H1 (cell line): ENCODE measurements around the gene DPF3. TPM values are rescaled to one million over a fixed set of nuclear protein-coding genes. Genes with fewer than 3 reads are reported as not detected.

Experiments used
- CTCF ChIA-PET: fragments of 300-600 bp; sonication (Branson Sonifier 250); formaldehyde crosslinking; loops from one replicate; lab custom pipeline; 2021; ENCODE audit not compliant: partially characterized antibody; lab: Charles Lee
- POLR2A ChIA-PET: fragments of 300-600 bp; sonication (Branson Sonifier 250); formaldehyde crosslinking; loops from one replicate; lab custom pipeline; 2021; ENCODE audit warnings: inconsistent platforms; ENCODE audit not compliant: partially characterized antibody; lab: Charles Lee
- DNase-seq, 2 experiments: peaks; one replicate each; pipeline versions ENCODE4 v3.0.0 to v3.0.0-alpha.2; 2010 to 2022; ENCODE audit warnings: low spot score in 2 of 2, low read depth in 1 of 2, mixed read lengths in 1 of 2
- FAIRE-seq: peaks from 2 replicates; lab custom pipeline; 2011; peaks lifted over from hg19 to GRCh38; lab: Jason Lieb, UNC
- H2AFZ ChIP-seq: 2 replicates; pipeline ENCODE4 v1.8.1; 2012; ENCODE audit warnings: low read length, inconsistent platforms
- H2AK5ac ChIP-seq: 2 replicates; pipeline ENCODE4 v1.6.1; 2013; ENCODE audit warnings: low read depth, low read length
- H2BK120ac ChIP-seq: replicated peaks from 2 replicates; pipeline ENCODE3; 2013; ENCODE audit warnings: low read depth, low read length, inconsistent platforms
- H2BK12ac ChIP-seq: 2 replicates; pipeline ENCODE4 v1.6.1; 2013; ENCODE audit warnings: low read depth, low read length
- H2BK15ac ChIP-seq: 2 replicates; pipeline ENCODE4 v1.6.1; 2013; ENCODE audit warnings: low read length
- H2BK20ac ChIP-seq: 2 replicates; pipeline ENCODE4 v1.6.1; 2013; ENCODE audit warnings: low read length
- H2BK5ac ChIP-seq: 2 replicates; pipeline ENCODE4 v1.6.1; 2013; ENCODE audit warnings: low read depth, low read length
- H3K14ac ChIP-seq: 2 replicates; pipeline ENCODE4 v1.6.1; 2013; ENCODE audit warnings: inconsistent platforms; ENCODE audit not compliant: insufficient read length
- H3K18ac ChIP-seq: 2 replicates; pipeline ENCODE4 v1.6.1; 2013; ENCODE audit warnings: low read length; ENCODE audit errors: extremely low read depth
- H3K23ac ChIP-seq: 2 replicates; pipeline ENCODE4 v1.6.1; 2013; ENCODE audit warnings: inconsistent platforms; ENCODE audit not compliant: insufficient read length
- H3K23me2 ChIP-seq: 2 replicates; pipeline ENCODE4 v1.6.1; 2013; ENCODE audit warnings: low read depth, low read length
- H3K27ac ChIP-seq: 2 replicates; pipeline ENCODE4 v1.6.1; 2011; ENCODE audit warnings: low read depth, low read length, inconsistent platforms
- H3K27me3 ChIP-seq, 4 experiments: replicated peaks in 1 of 4; 1 replicate in 1 of 4; 2 replicates in 3 of 4; pipeline versions ENCODE4 v1.6.1 to v1.8.1; 2011 to 2013; ENCODE audit warnings: low read length in 3 of 4, mild to moderate bottlenecking in 3 of 4, inconsistent platforms in 2 of 4, mixed read lengths in 2 of 4, moderate library complexity in 1 of 4; ENCODE audit not compliant: control insufficient read depth in 3 of 4, insufficient read depth in 3 of 4; ENCODE audit errors: extremely low read depth in 1 of 4
- H3K36me3 ChIP-seq, 4 experiments: 2 replicates each; pipeline versions ENCODE4 v1.6.1 to v1.8.1; 2011 to 2013; ENCODE audit warnings: mild to moderate bottlenecking in 4 of 4, low read length in 3 of 4, moderate library complexity in 2 of 4, control low read depth in 1 of 4, inconsistent platforms in 1 of 4; ENCODE audit not compliant: insufficient read depth in 4 of 4, control insufficient read depth in 2 of 4
- H3K4ac ChIP-seq: replicated peaks from 2 replicates; pipeline ENCODE3; 2013; ENCODE audit warnings: low read length, low read depth, mixed read lengths, inconsistent platforms; ENCODE audit not compliant: insufficient read length
- H3K4me1 ChIP-seq, 4 experiments: replicated peaks in 1 of 4; 1 replicate in 1 of 4; 2 replicates in 3 of 4; pipeline versions ENCODE4 v1.6.1 to v1.8.1; 2011 to 2013; ENCODE audit warnings: low read length in 3 of 4, inconsistent platforms in 2 of 4, mixed read lengths in 1 of 4; ENCODE audit not compliant: insufficient read depth in 4 of 4, control insufficient read depth in 3 of 4
- H3K4me2 ChIP-seq, 2 experiments: 2 replicates each; pipeline versions ENCODE4 v1.6.1 to v1.8.1; 2011 to 2013; ENCODE audit warnings: low read depth in 2 of 2, low read length in 2 of 2, control low read depth in 1 of 2, inconsistent platforms in 1 of 2, mild to moderate bottlenecking in 1 of 2; ENCODE audit not compliant: insufficient read depth in 1 of 2
- H3K4me3 ChIP-seq, 4 experiments: fragments of 200-600, 300-600 bp in 1 of 4; sonication (generic), shearing (Covaris generic), sonication (Bioruptor Twin) in 1 of 4; 2 replicates each; pipeline versions ENCODE4 v1.5.1 to v1.8.1; 2011 to 2016; ENCODE audit warnings: low read length in 4 of 4, low read depth in 3 of 4, control low read depth in 2 of 4, inconsistent platforms in 2 of 4, mild to moderate bottlenecking in 2 of 4, mixed read lengths in 1 of 4, moderate library complexity in 1 of 4; ENCODE audit not compliant: insufficient read depth in 2 of 4; ENCODE audit errors: extremely low read depth in 1 of 4
- H3K56ac ChIP-seq: replicated peaks from 2 replicates; pipeline ENCODE3; 2013; ENCODE audit warnings: low read depth, mild to moderate bottlenecking, mixed read lengths, low read length, inconsistent platforms; ENCODE audit not compliant: insufficient read length
- H3K79me1 ChIP-seq: 2 replicates; pipeline ENCODE4 v1.6.1; 2013; ENCODE audit warnings: low read depth, low read length, control low read depth
- H3K79me2 ChIP-seq, 2 experiments: 2 replicates each; pipeline versions ENCODE4 v1.6.1 to v1.8.1; 2012 to 2013; ENCODE audit warnings: low read length in 2 of 2, mild to moderate bottlenecking in 2 of 2, inconsistent platforms in 1 of 2; ENCODE audit not compliant: insufficient read depth in 2 of 2, control insufficient read depth in 1 of 2
- H3K9ac ChIP-seq, 4 experiments: replicated peaks in 1 of 4; 1 replicate in 1 of 4; 2 replicates in 3 of 4; pipeline versions ENCODE4 v1.6.1 to v1.8.1; 2011 to 2013; ENCODE audit warnings: low read depth in 3 of 4, low read length in 3 of 4, control low read depth in 2 of 4, mild to moderate bottlenecking in 2 of 4, moderate library complexity in 2 of 4, inconsistent platforms in 1 of 4; ENCODE audit errors: extremely low read depth in 1 of 4
- H3K9me3 ChIP-seq, 2 experiments: 2 replicates each; pipeline versions ENCODE4 v1.6.1 to v1.8.1; 2012 to 2013; ENCODE audit warnings: mild to moderate bottlenecking in 2 of 2, moderate library complexity in 2 of 2, control low read depth in 1 of 2, inconsistent platforms in 1 of 2, low read depth in 1 of 2, low read length in 1 of 2, mixed read lengths in 1 of 2; ENCODE audit not compliant: insufficient read depth in 2 of 2
- H4K20me1 ChIP-seq, 2 experiments: replicated peaks in 1 of 2; 2 replicates each; pipeline versions ENCODE3 to v1.8.1; 2011 to 2013; ENCODE audit warnings: inconsistent platforms in 2 of 2, low read length in 2 of 2, mild to moderate bottlenecking in 1 of 2; ENCODE audit not compliant: insufficient read depth in 2 of 2, control insufficient read depth in 1 of 2
- H4K5ac ChIP-seq: 2 replicates; pipeline ENCODE4 v1.6.1; 2013; ENCODE audit warnings: low read length, low read depth, mixed read lengths, inconsistent platforms; ENCODE audit not compliant: insufficient read length
- H4K8ac ChIP-seq: 2 replicates; pipeline ENCODE4 v1.8.0; 2013; ENCODE audit warnings: mild to moderate bottlenecking, moderate library complexity, low read length, inconsistent platforms; ENCODE audit not compliant: insufficient read depth; ENCODE audit errors: extremely low read depth
- H4K91ac ChIP-seq: replicated peaks from 2 replicates; pipeline ENCODE3; 2013; ENCODE audit warnings: low read length, mixed read lengths, inconsistent platforms; ENCODE audit not compliant: insufficient read length
- BRCA1 ChIP-seq: IDR thresholded peaks from 2 replicates; pipeline ENCODE4 v1.6.1; 2012; ENCODE audit warnings: low read depth, low read length, improper control_type of control experiment
- CBX5 ChIP-seq: fragments of 300-800, 300-1000 bp; sonication (generic); IDR thresholded peaks from 2 replicates; pipeline ENCODE4 v1.7.1; 2016; ENCODE audit warnings: antibody characterized with exemption, low read length, low read depth
- CTBP2 ChIP-seq: IDR thresholded peaks from 2 replicates; pipeline ENCODE4 v1.7.0; 2011; ENCODE audit warnings: borderline replicate concordance, mild to moderate bottlenecking, moderate library complexity, mixed read lengths, low read length; ENCODE audit not compliant: insufficient read depth, insufficient read length
- EGR1 ChIP-seq: IDR thresholded peaks from 2 replicates; pipeline ENCODE4 v1.6.1; 2011; ENCODE audit warnings: low read depth, low read length, borderline replicate concordance
- EP300 ChIP-seq, 2 experiments: IDR thresholded peaks; 1 replicate in 1 of 2; 2 replicates in 1 of 2; pipeline ENCODE4 v1.6.1; 2011 to 2012; ENCODE audit warnings: low read depth in 2 of 2, low read length in 2 of 2, mild to moderate bottlenecking in 2 of 2, borderline replicate concordance in 1 of 2, inconsistent platforms in 1 of 2, moderate library complexity in 1 of 2
- FOSL1 ChIP-seq: IDR thresholded peaks from 2 replicates; pipeline ENCODE4 v1.6.1; 2011; ENCODE audit warnings: mild to moderate bottlenecking, low read depth, low read length, moderate library complexity; ENCODE audit not compliant: insufficient read depth
- HDAC6 ChIP-seq: IDR thresholded peaks from one replicate; pipeline ENCODE4 v1.7.1; 2012; ENCODE audit warnings: low read depth, mild to moderate bottlenecking, inconsistent platforms, low read length, moderate library complexity
- PHF8 ChIP-seq: fragments of 200-600 bp; sonication (generic); conservative IDR thresholded peaks from 2 replicates; pipeline ENCODE4 v1.7.1; 2012; ENCODE audit warnings: low read depth, mild to moderate bottlenecking, inconsistent platforms, low read length, moderate library complexity
- RBBP5 ChIP-seq: IDR thresholded peaks from 2 replicates; pipeline ENCODE4 v1.7.1; 2012; ENCODE audit warnings: low read depth, mild to moderate bottlenecking, inconsistent platforms, low read length, moderate library complexity, borderline replicate concordance
- SP4 ChIP-seq: IDR thresholded peaks from 2 replicates; pipeline ENCODE4 v1.6.1; 2012; ENCODE audit warnings: low read length, inconsistent platforms
- SUZ12 ChIP-seq: fragments of 200-600 bp; sonication (generic); IDR thresholded peaks from 2 replicates; pipeline ENCODE4 v1.6.1; 2012; ENCODE audit warnings: mild to moderate bottlenecking, inconsistent platforms, low read length, moderate library complexity, mixed read lengths
- WGBS, 2 experiments: shearing (Covaris generic) in 1 of 2; methylation state at CpG; one replicate each; pipeline versions ENCODE4 v1.1.6 to v1.1.7; 2013 to 2015; ENCODE audit warnings: low lambda C conversion rate in 2 of 2, mixed read lengths in 2 of 2, inconsistent platforms in 1 of 2, low coverage in 1 of 2, missing lambda C conversion rate in 1 of 2; ENCODE audit not compliant: insufficient replicate concordance in 2 of 2, insufficient coverage in 1 of 2, insufficient read length in 1 of 2; ENCODE audit errors: extremely low coverage in 1 of 2, missing lambda C conversion rate in 1 of 2; 5-methylcytosine and 5-hydroxymethylcytosine counted together
- polyA plus RNA-seq, 7 experiments: library from polyadenylated mRNA; depleted of rRNA in 3 of 7; stranded (reverse) in 5 of 7; unstranded in 2 of 7; fragments of >200 nt in 5 of 7; fragments of 200-250 nt in 2 of 7; gene quantifications; 1 replicate in 5 of 7; 2 replicates in 1 of 7; 4 replicates in 1 of 7; pipeline versions ENCODE4 v1.2.1 to v1.2.3, GENCODE V29; 2011 to 2013; ENCODE audit warnings: missing spikeins in 2 of 7, mixed read lengths in 2 of 7
- total RNA-seq: library from RNA; stranded (reverse); fragmentation: NEBNext Ultra II Directional; extraction: Animal tissue kit (Norgen Biotek cat#: 25700); gene quantifications from 2 replicates; pipeline ENCODE4 v1.2.1, GENCODE V29; 2021
- TF ChIP-seq, protein P1 (sequence below): IDR thresholded peaks from 2 replicates; pipeline ENCODE4 v1.6.1; 2011; ENCODE audit warnings: low read depth, mild to moderate bottlenecking, low read length; ENCODE audit not compliant: insufficient read depth
- TF ChIP-seq, protein P2 (sequence below): IDR thresholded peaks from 2 replicates; pipeline ENCODE4 v1.6.1; 2011; ENCODE audit warnings: low read length, improper control_type of control experiment

The DPF3 gene
- total and polyA plus RNA-seq, 2 of the 8 experiments (the other 6 are each of a cell fraction or from before 2014, with no cell fraction given): 0.19 TPM; not detected in 1

DNA sequence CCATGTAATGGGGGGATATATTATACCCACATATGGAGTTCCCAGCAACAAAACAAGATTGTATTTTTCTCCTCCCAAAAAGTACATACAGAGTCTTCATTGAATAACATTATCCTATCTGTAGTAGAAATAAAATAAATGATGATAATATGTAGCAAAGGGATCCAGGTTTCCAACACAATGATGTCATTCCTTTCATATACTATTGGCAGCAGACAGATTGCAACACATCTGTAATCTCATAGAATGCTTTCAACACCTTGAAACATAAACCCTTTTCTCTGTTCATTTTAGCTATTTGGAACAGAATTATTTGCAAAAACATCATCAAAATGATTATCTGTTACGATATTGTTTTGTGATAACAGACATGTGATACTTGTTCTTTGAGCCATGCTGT, 317.6 kb downstream of the DPF3 start:
- no peak overlapping the region for H4K91ac ChIP-seq
- H2AK5ac ChIP-seq: no peak overlapping the region
- no peak overlapping the region for H4K8ac ChIP-seq
- H2AFZ ChIP-seq: no peak overlapping the region
- H3K23me2 ChIP-seq: no peaks in the 10 kb centered on the region
- 80% methylated on average over 1 of the region's 1 CpG; no CpG with 5 or more reads in 1 of the 2 experiments for WGBS, 2 experiments
- no peaks in the 10 kb centered on the region for H3K36me3 ChIP-seq
- H4K20me1 ChIP-seq: no peaks in the 10 kb centered on the region
- POLR2A ChIA-PET: no interaction called here
- H3K56ac ChIP-seq: no peak overlapping the region
- DNase-seq (no peak), FAIRE-seq (no peak)
- no peaks in the 10 kb centered on the region for H3K9me3 ChIP-seq
- H3K18ac ChIP-seq: no peak overlapping the region
- H3K79me1 ChIP-seq: no peaks in the 10 kb centered on the region
- H2BK15ac ChIP-seq: no peak overlapping the region
- H3K4me3 ChIP-seq: no peak overlapping the region
- no peak overlapping the region for H4K5ac ChIP-seq
- no peak overlapping the region for H3K27ac ChIP-seq
- H2BK12ac ChIP-seq: no peak overlapping the region
- no peak overlapping the region for H3K14ac ChIP-seq
- H2BK120ac ChIP-seq: no peak overlapping the region
- H3K9ac ChIP-seq: no peak overlapping the region
- H3K4me1 ChIP-seq: no peaks in the 10 kb centered on the region
- no peak overlapping the region for H3K23ac ChIP-seq
- CTCF ChIA-PET: no interaction called here
- H3K79me2 ChIP-seq: no peaks in the 10 kb centered on the region
- H3K27me3 ChIP-seq: no peaks in the 10 kb centered on the region
- no peak overlapping the region for H2BK20ac ChIP-seq
- H3K4me2 ChIP-seq: no peak overlapping the region
- no peak overlapping the region for H3K4ac ChIP-seq
- no peak overlapping the region for H2BK5ac ChIP-seq
- TF ChIP-seq PHF8: no peak
- no peak for TF ChIP-seq EP300 (IDR thresholded peaks at IDR 0.05; ENCODE audit: borderline replicate concordance in 1 of 2, low read depth in 2 of 2, low read length in 2 of 2)
- TF ChIP-seq, protein P1, sequence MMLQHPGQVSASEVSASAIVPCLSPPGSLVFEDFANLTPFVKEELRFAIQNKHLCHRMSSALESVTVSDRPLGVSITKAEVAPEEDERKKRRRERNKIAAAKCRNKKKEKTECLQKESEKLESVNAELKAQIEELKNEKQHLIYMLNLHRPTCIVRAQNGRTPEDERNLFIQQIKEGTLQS: no peak
- no peak for TF ChIP-seq CBX5
- TF ChIP-seq EGR1: no peak
- TF ChIP-seq FOSL1: no peak
- TF ChIP-seq, protein P2, sequence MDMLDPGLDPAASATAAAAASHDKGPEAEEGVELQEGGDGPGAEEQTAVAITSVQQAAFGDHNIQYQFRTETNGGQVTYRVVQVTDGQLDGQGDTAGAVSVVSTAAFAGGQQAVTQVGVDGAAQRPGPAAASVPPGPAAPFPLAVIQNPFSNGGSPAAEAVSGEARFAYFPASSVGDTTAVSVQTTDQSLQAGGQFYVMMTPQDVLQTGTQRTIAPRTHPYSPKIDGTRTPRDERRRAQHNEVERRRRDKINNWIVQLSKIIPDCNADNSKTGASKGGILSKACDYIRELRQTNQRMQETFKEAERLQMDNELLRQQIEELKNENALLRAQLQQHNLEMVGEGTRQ: no peak
- no peak for TF ChIP-seq SP4
- TF ChIP-seq SUZ12: no peak
- TF ChIP-seq RBBP5: no peak
- no peak for TF ChIP-seq CTBP2
- TF ChIP-seq HDAC6: no peak
- TF ChIP-seq BRCA1: no peak
